AG04450 (cell line): Measurements from ENCODE around the gene APLP2. TPM values are rescaled to one million over a fixed set of nuclear protein-coding genes. Genes with fewer than 3 reads are reported as not detected.

ENCODE experiments used
- CTCF ChIA-PET: fragments of 300-600, 350-600 bp; formaldehyde crosslinking; extraction: SDS; loops from one replicate; lab custom pipeline; 2022; ENCODE audit warnings: antibody characterized with exemption, inconsistent platforms; lab: Charles Lee
- POLR2A ChIA-PET: fragments of 350-600 bp; formaldehyde crosslinking; extraction: SDS; loops from one replicate; lab custom pipeline; 2021; ENCODE audit warnings: antibody characterized with exemption, inconsistent platforms; lab: Yijun Ruan, JAX
- DNase-seq: peaks from one replicate; pipeline ENCODE4 v3.0.0-alpha.2; 2011; ENCODE audit warnings: low read depth, low spot score
- H3K27ac ChIP-seq: one replicate; pipeline ENCODE4 v1.5.1; 2012; ENCODE audit warnings: low read depth, low read length, control low read depth
- H3K27me3 ChIP-seq: one replicate; pipeline ENCODE4 v1.6.0; 2012; ENCODE audit warnings: low read length; ENCODE audit not compliant: control insufficient read depth, insufficient read depth
- H3K4me3 ChIP-seq: 2 replicates; pipeline ENCODE4 v1.5.1; 2011; ENCODE audit warnings: mild to moderate bottlenecking, low read depth, low read length, control low read depth
- H3K9me3 ChIP-seq: 2 replicates; pipeline ENCODE4 v1.5.1; 2012; ENCODE audit warnings: low read length; ENCODE audit not compliant: control insufficient read depth, insufficient read depth
- CTCF ChIP-seq: IDR thresholded peaks from 2 replicates; pipeline ENCODE4 v1.5.1; 2011; ENCODE audit warnings: low read depth, low read length, control low read depth, inconsistent platforms
- polyA plus RNA-seq: library from polyadenylated mRNA; depleted of rRNA; stranded (reverse); fragments of >200 nt; gene quantifications from 2 replicates; pipeline ENCODE4 v1.2.3, GENCODE V29; 2011

The APLP2 gene
- polyA plus RNA-seq, 1 experiment = 273 TPM

- no peak for TF ChIP-seq CTCF
- Histone ChIP-seq H3K27ac (no peak overlapping the region), H3K9me3 (no peaks in the 10 kb centered on the region), H3K27me3 (peaks cover 48% of the 10 kb centered on the region), H3K4me3 (no peak overlapping the region)
- ChIA-PET POLR2A (no interaction called here), CTCF (no interaction called here)
- DNase-seq = no peak
Measured at GRCh38 chr11:130162733-130163132, 93.0 kb downstream of the APLP2 start.

- ChIA-PET POLR2A (no interaction called here), CTCF (no interaction called here)
- H3K9me3 ChIP-seq = no peaks in the 10 kb centered on the region
- TF ChIP-seq CTCF = peak; percentile 11; the same call in 1 of the 2 replicates
- no peak for DNase-seq
- H3K27me3 ChIP-seq = peaks cover 40% of the 10 kb centered on the region
- H3K4me3 ChIP-seq = no peak overlapping the region
- H3K27ac ChIP-seq = no peak overlapping the region
Measured at GRCh38 chr11:130163346-130164220, 93.9 kb downstream of the APLP2 start.

DNA sequence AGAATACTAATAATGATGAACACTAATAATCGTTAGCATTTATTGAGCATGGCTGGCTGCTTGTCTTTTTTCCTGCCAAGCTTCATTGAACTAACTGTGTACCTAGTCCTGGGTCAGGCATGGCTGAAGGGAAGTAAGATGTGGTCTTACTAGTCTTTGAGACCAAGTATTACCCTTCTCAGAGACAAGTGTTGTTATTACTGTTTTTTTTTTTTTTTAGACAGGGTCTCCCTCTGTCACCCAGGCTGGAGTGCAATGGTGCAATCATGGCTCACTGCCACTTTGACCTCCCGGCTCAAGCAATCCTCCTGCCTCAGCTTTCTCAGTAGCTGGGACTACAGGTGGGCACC is 94.5 kb downstream of the APLP2 start:
- ChIA-PET CTCF (no interaction called here), POLR2A (no interaction called here)
- Histone ChIP-seq H3K27ac (no peak overlapping the region), H3K27me3 (peaks cover 34% of the 10 kb centered on the region), H3K4me3 (no peak overlapping the region), H3K9me3 (no peaks in the 10 kb centered on the region)
- no peak for TF ChIP-seq CTCF
- DNase-seq = no peak

DNA sequence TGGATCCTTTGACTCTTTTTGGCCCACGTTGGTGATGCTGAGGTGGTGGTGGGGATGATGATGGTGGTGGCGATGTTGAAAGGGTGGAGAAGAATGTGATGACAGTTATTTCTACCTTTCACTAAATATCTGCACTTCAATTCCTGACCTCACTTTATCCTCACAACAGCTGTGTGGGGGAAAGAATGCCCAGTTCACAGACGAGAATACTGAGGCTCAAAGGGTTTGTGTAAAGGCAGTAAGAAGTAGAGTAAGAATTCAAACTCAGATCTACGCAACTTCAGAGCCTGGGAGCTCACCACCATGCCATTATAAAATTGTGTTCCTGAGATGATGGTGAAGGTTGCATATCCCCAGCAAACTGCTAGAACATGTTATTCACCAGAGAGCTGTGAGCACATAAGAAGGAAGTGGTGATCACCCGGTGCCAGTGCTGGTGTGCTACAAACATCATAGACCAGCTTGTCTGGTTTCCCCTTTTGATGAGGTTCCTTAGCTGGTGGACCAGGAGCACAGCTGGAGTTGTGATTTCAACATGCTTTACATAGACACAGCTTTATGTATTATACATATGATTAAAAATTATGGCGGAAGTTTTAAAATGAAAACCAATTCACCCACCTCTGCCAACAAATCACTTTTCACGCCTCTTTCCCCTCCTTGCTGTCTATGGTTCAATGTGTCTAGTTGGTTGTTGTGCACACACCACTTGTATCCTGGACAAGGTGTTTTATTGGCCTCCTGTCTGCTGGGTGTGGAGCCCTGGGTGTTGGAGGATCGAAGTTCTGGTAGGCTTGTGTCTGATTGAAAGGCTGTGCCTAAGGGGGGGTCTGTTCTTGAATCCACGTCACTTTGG is 96.1 kb downstream of the APLP2 start:
- Histone ChIP-seq H3K9me3 (peaks cover 3% of the 10 kb centered on the region), H3K4me3 (no peak overlapping the region), H3K27me3 (peaks cover 22% of the 10 kb centered on the region), H3K27ac (peak overlapping the region; percentile 12)
- POLR2A ChIA-PET = interaction anchor here (0.6 kb wide), 1 partner anchor 34 kb away, joined by 3 read pairs; no protein-coding TSS in a partner anchor
- CTCF ChIA-PET = no interaction called here
- DNase-seq = no peak
- no peak for TF ChIP-seq CTCF

- no peak for TF ChIP-seq CTCF
- Histone ChIP-seq H3K27me3 (peaks cover 16% of the 10 kb centered on the region), H3K27ac (peak overlapping the region; percentile 24), H3K4me3 (no peak overlapping the region), H3K9me3 (peaks cover 3% of the 10 kb centered on the region)
- ChIA-PET POLR2A (interaction anchor here (0.6 kb wide), 1 partner anchor 34 kb away, joined by 3 read pairs; no protein-coding TSS in a partner anchor), CTCF (no interaction called here)
- peak; percentile 86 for DNase-seq
Measured at GRCh38 chr11:130166457-130166784, 96.7 kb downstream of the APLP2 start.
